CMK (cell line): ENCODE results near the gene P2RX3.
"Not testable (repeated sequence)": the region's sequence is repeated elsewhere in the genome, so short reads cannot be mapped to it uniquely, and the experiment has no call there.

ENCODE experiments used
- DNase-seq: peaks from one replicate; pipeline ENCODE4 v3.0.0-alpha.2; 2010; ENCODE audit warnings: low read depth

P2RX3 gene

GRCh38 chr11:57349491-57350274, 11.5 kb downstream of the P2RX3 start:
- DNase-seq, result no peak

- no peak for DNase-seq
Measured at GRCh38 chr11:57353036-57353435, 14.9 kb downstream of the P2RX3 start.

- DNase-seq, result no peak
Measured at GRCh38 chr11:57353446-57353845, 15.3 kb downstream of the P2RX3 start.

GRCh38 chr11:57353852-57354251, 15.7 kb downstream of the P2RX3 start:
- no peak for DNase-seq

GRCh38 chr11:57354699-57355098, 16.5 kb downstream of the P2RX3 start:
- peak; percentile 66 for DNase-seq

GRCh38 chr11:57356268-57356667, 18.1 kb downstream of the P2RX3 start:
- no peak for DNase-seq

GRCh38 chr11:57357310-57357709, 19.2 kb downstream of the P2RX3 start:
- DNase-seq, result no peak

- no peak for DNase-seq
Measured at GRCh38 chr11:57357856-57358255, 19.7 kb downstream of the P2RX3 start.

GRCh38 chr11:57358543-57358961, 20.4 kb downstream of the P2RX3 start:
- no peak for DNase-seq

GRCh38 chr11:57358991-57359390, 20.8 kb downstream of the P2RX3 start:
- no peak for DNase-seq

GRCh38 chr11:57359396-57359795, 21.2 kb downstream of the P2RX3 start:
- no peak for DNase-seq

- DNase-seq, result no peak
Measured at GRCh38 chr11:57359896-57360690, 21.9 kb downstream of the P2RX3 start.

- DNase-seq, result no peak
Measured at GRCh38 chr11:57360991-57361390, 22.8 kb downstream of the P2RX3 start.

- DNase-seq, result not testable (repeated sequence)
Measured at GRCh38 chr11:57361420-57361819, 23.3 kb downstream of the P2RX3 start.

GRCh38 chr11:57361926-57362325, 23.8 kb downstream of the P2RX3 start:
- DNase-seq, result no peak

- no peak for DNase-seq
Measured at GRCh38 chr11:57363131-57364080, 25.3 kb downstream of the P2RX3 start.

- DNase-seq, result no peak
Measured at GRCh38 chr11:57364851-57365660, 26.9 kb downstream of the P2RX3 start.

- no peak for DNase-seq
Measured at GRCh38 chr11:57368106-57368844, 30.1 kb downstream of the P2RX3 start.

GRCh38 chr11:57368845-57369232, 30.7 kb downstream of the P2RX3 start:
- no peak for DNase-seq

- DNase-seq, result no peak
Measured at GRCh38 chr11:57370251-57370650, 32.1 kb downstream of the P2RX3 start.

- no peak for DNase-seq
Measured at GRCh38 chr11:57370941-57371340, 32.8 kb downstream of the P2RX3 start.
